Coronary artery (tissue), 2 donors: ENCODE results near the gene SBK1.

Source experiments
- DNase-seq: peaks from one replicate; pipeline ENCODE4 v3.0.0-alpha.2; 2017; ENCODE audit warnings: low spot score
- H3K27ac ChIP-seq, 2 donors: fragments of 200-600 bp; sonication (generic); one replicate each; pipeline ENCODE4 v1.5.1; 2016 to 2019
- H3K4me3 ChIP-seq: fragments of 200-600 bp; sonication (generic); 2 replicates; pipeline ENCODE4 v1.5.1; 2016; ENCODE audit warnings: mild to moderate bottlenecking, moderate library complexity
- CTCF ChIP-seq: fragments of 200-600 bp; sonication (generic); IDR thresholded peaks from one replicate; pipeline ENCODE4 v1.5.1; 2019; ENCODE audit warnings: antibody characterized with exemption

SBK1 gene

DNA sequence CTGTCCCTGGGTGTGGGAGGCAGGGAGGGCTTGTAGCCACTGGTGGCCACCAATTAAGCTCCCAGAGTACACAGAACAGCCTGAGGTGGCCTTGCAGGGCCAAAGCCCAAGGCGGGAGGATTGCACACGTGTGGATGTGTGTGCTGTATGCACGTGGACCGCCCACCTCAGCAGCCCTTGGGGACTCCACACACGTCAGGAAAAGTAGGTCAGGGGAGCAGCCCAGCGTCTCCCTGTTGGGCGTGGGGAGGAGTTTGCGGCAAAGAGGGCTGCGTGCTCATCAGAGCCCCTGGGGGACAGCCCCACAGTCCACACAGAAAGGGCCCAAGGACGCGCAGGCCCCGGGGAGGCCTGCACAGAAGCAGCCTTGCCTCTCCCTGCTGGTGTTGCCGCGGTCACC lies 19.6 kb downstream of the SBK1 start:
- TF ChIP-seq CTCF = no peak
- DNase-seq = no peak
- no peak overlapping the region for H3K27ac ChIP-seq
- H3K4me3 ChIP-seq = no peak overlapping the region

DNA sequence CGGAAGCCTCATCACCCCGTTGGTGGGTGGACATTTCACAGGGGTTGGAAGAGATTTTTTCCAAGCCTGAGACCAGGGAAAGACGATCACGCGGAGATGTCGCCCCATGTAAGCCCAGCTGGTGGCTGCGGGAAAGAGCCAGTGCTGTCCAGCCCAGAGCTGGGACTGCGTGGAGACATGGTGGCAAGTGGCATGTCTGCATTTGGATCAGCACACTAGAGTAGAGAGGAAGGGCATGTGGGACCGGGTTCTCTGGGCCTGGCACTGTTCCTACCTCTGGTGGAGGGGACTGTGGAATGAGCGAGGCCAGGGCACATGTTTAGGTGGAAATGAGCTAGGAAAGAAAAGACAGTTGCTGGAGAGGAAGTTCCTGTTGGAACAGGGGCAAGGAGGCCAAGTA lies 20.0 kb downstream of the SBK1 start:
- TF ChIP-seq CTCF = no peak

GRCh38 chr16:28313587-28313986 lies 21.3 kb downstream of the SBK1 start:
- no peak overlapping the region for H3K4me3 ChIP-seq
- DNase-seq = no peak

More for the DNA sequence above, 20.0 kb downstream of the SBK1 start:
- Histone ChIP-seq H3K27ac (no peak overlapping the region), H3K4me3 (no peak overlapping the region)
- DNase-seq = no peak

DNA sequence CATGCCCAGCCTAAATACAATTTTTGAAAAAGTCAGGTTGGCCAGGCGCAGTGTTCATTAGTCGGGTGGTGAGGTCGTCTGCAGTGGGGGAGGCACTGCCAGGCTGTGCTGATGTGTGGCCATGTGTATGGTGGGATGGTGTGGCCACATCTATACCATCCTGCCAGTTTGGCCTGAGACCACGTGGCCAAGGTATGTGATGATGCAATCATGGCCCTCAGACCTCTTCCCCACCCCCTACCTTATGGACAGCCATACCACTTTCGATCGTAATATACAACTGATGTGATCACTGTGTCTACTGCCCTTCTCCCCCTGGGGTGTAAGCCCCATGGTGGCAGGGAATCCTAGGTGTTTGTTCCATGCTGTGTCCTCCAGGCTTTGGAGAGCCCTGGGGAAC lies 23.7 kb downstream of the SBK1 start:
- no peak for DNase-seq
- no peak for TF ChIP-seq CTCF

More at GRCh38 chr16:28313587-28313986, 21.3 kb downstream of the SBK1 start:
- TF ChIP-seq CTCF = no peak
- no peak overlapping the region for H3K27ac ChIP-seq

GRCh38 chr16:28317040-28317880 lies 24.9 kb downstream of the SBK1 start:
- no peak overlapping the region for H3K4me3 ChIP-seq
- peak; percentile 75 for TF ChIP-seq CTCF
- DNase-seq = no peak

More for the DNA sequence above, 23.7 kb downstream of the SBK1 start:
- Histone ChIP-seq H3K27ac (no peak overlapping the region), H3K4me3 (no peak overlapping the region)

DNA sequence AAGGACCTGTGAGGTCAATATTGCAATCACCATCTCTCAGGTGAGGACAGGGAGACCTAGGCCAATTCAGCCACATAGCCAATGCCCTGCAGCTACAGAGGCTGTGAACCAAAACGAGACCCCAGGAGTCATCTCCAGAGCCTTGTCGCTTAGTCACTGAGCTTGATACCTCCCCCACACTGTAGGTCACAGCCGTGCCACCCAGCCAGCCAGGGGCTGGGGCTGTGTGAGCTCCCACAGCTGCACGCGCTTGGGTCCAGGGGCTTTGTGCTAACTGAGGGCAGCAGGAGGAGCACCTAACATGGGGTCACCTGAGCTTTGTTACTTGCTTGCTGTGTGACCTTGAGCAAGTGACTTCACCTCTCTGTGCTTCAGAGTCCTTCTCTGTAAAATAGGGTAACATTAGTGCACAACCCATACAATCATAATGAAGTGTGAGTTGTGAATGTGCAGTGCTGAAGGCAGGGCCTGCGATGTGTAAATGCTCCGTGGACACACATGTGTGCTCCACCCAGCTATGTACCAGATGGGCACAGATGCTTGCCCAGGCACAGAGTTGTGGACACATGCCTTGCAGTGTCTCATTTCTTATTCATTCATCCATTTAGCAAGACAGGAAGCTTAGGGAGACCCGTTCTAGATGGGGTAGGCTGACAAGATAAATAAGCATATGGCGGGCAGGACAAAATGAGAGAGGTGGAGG lies 25.9 kb downstream of the SBK1 start:
- no peak for DNase-seq
- TF ChIP-seq CTCF = no peak
- Histone ChIP-seq H3K4me3 (no peak overlapping the region), H3K27ac (no peak overlapping the region)

More at GRCh38 chr16:28317040-28317880, 24.9 kb downstream of the SBK1 start:
- no peak overlapping the region for H3K27ac ChIP-seq
